HepG2 (cell line): ENCODE measurements around the gene SRGAP3. TPM values are rescaled to one million over a fixed set of nuclear protein-coding genes. Genes with fewer than 3 reads are reported as not detected.

Experiments
- ATAC-seq: fragments of 200-7000 bp; cut with Tn5 transposase; 3 replicates; pipeline ENCODE4 v1.9.1; 2020; ENCODE audit warnings: mild to moderate bottlenecking, moderate library complexity
- BruUV-seq: library from RNA; stranded (reverse); fragments of 400-500 nt; replicated peaks from 2 replicates; lab custom pipeline; 2021; lab: Mats Ljungman, UMichigan
- CTCF ChIA-PET: fragments of 300-600 bp; formaldehyde crosslinking; extraction: SDS; loops from one replicate; lab custom pipeline; 2021; ENCODE audit warnings: low total read pairs, inconsistent platforms, low intra/inter-chr PET ratio; lab: Yijun Ruan, JAX
- POLR2A ChIA-PET: fragments of 350-600 bp; sonication (Branson Sonifier 250); formaldehyde crosslinking; loops from one replicate; lab custom pipeline; 2020; ENCODE audit warnings: antibody characterized with exemption, inconsistent platforms; lab: Yijun Ruan, JAX
- DNase-seq: peaks from one replicate; pipeline ENCODE4 v3.0.0-alpha.2; 2015; ENCODE audit warnings: low spot score
- FAIRE-seq: peaks from 3 replicates; lab custom pipeline; 2011; peaks lifted over from hg19 to GRCh38; lab: Jason Lieb, UNC
- H2AFZ ChIP-seq: one replicate; pipeline ENCODE4 v1.6.1; 2011; ENCODE audit warnings: low read length, inconsistent platforms
- H3K27ac ChIP-seq: fragments of 300-600 bp; 3 replicates; pipeline ENCODE4 v1.8.0; 2011; ENCODE audit warnings: mixed run types, mild to moderate bottlenecking, mixed read lengths, low read length, inconsistent platforms; ENCODE audit not compliant: insufficient read depth; ENCODE audit errors: extremely low read length
- H3K27me3 ChIP-seq, 2 experiments: fragments of 200-600 bp in 1 of 2; 2 replicates in 1 of 2; 3 replicates in 1 of 2; pipeline versions ENCODE4 v1.6.0 to v1.8.0; 2011; ENCODE audit warnings: low read length in 2 of 2, mild to moderate bottlenecking in 2 of 2, moderate library complexity in 2 of 2, inconsistent platforms in 1 of 2; ENCODE audit not compliant: insufficient read depth in 2 of 2, control insufficient read depth in 1 of 2
- H3K36me3 ChIP-seq, 2 experiments: fragments of 200-600 bp in 1 of 2; replicated peaks in 1 of 2; 2 replicates in 1 of 2; 3 replicates in 1 of 2; pipeline versions ENCODE4 v1.5.1 to v1.8.0; 2011; ENCODE audit warnings: low read length in 2 of 2, inconsistent platforms in 1 of 2; ENCODE audit not compliant: insufficient read depth in 2 of 2, control insufficient read depth in 1 of 2
- H3K4me1 ChIP-seq: 2 replicates; pipeline ENCODE4 v1.5.1; 2012; ENCODE audit warnings: low read length, inconsistent platforms; ENCODE audit not compliant: insufficient read depth
- H3K4me2 ChIP-seq: 2 replicates; pipeline ENCODE4 v1.6.0; 2011; ENCODE audit warnings: low read depth, low read length, inconsistent platforms
- H3K4me3 ChIP-seq, 3 experiments: fragments of 200-600 bp in 1 of 3; sonication (generic), shearing (Covaris generic) in 1 of 3; replicated peaks in 1 of 3; 2 replicates each; pipeline ENCODE4 v1.5.1; 2011 to 2016; ENCODE audit warnings: low read length in 3 of 3, inconsistent platforms in 2 of 3, low read depth in 2 of 3, mild to moderate bottlenecking in 2 of 3, control low read depth in 1 of 3, mixed read lengths in 1 of 3; ENCODE audit not compliant: insufficient read depth in 1 of 3
- H3K79me2 ChIP-seq: one replicate; pipeline ENCODE4 v1.6.1; 2011; ENCODE audit warnings: low read length, inconsistent platforms; ENCODE audit not compliant: insufficient read depth
- H3K9ac ChIP-seq: 2 replicates; pipeline ENCODE4 v1.6.0; 2011; ENCODE audit warnings: mild to moderate bottlenecking, low read depth, low read length, inconsistent platforms; ENCODE audit not compliant: insufficient read depth
- H3K9me3 ChIP-seq: 2 replicates; pipeline ENCODE4 v1.5.1; 2012; ENCODE audit warnings: mild to moderate bottlenecking, low read length
- H4K20me1 ChIP-seq: 2 replicates; pipeline ENCODE4 v1.6.0; 2011; ENCODE audit warnings: inconsistent platforms, mild to moderate bottlenecking, low read length, moderate library complexity; ENCODE audit not compliant: insufficient read depth
- ARID2 ChIP-seq: sonication (generic); formaldehyde crosslinking; IDR thresholded peaks from 2 replicates; pipeline ENCODE4 v1.8.1; 2022; ENCODE audit warnings: mild to moderate bottlenecking, missing genetic modification reagents, borderline replicate concordance
- EED ChIP-seq: sonication (generic); formaldehyde crosslinking; IDR thresholded peaks from 2 replicates; pipeline ENCODE4 v1.5.0; 2020; ENCODE audit warnings: mild to moderate bottlenecking, missing genetic modification reagents
- EHMT2 ChIP-seq: fragments of 200-600 bp; sonication (generic); IDR thresholded peaks from 2 replicates; pipeline ENCODE4 v1.7.0; 2017; ENCODE audit warnings: antibody characterized with exemption, low read depth, low read length, borderline replicate concordance
- GABPB1 ChIP-seq: IDR thresholded peaks from 2 replicates; pipeline ENCODE4 v1.6.1; 2016; ENCODE audit warnings: mild to moderate bottlenecking, missing genetic modification reagents, moderate library complexity, missing compliant biosample characterization
- GFI1 ChIP-seq: sonication (generic); formaldehyde crosslinking; IDR thresholded peaks from 2 replicates; pipeline ENCODE4 v1.5.0; 2020; ENCODE audit warnings: missing genetic modification reagents, mild to moderate bottlenecking, borderline replicate concordance
- GLI4 ChIP-seq: sonication (generic); formaldehyde crosslinking; IDR thresholded peaks from 2 replicates; pipeline ENCODE4 v1.5.1; 2020; ENCODE audit warnings: missing genetic modification reagents, mild to moderate bottlenecking, moderate library complexity, borderline replicate concordance
- HDAC1 ChIP-seq: sonication (generic); formaldehyde crosslinking; IDR thresholded peaks from 2 replicates; pipeline ENCODE4 v1.5.1; 2020; ENCODE audit warnings: mild to moderate bottlenecking, missing genetic modification reagents
- KMT2B ChIP-seq: IDR thresholded peaks from 2 replicates; pipeline ENCODE4 v1.6.1; 2016; ENCODE audit warnings: missing genetic modification reagents, missing compliant biosample characterization
- MEF2D ChIP-seq: sonication (generic); formaldehyde crosslinking; IDR thresholded peaks from 2 replicates; pipeline ENCODE4 v1.5.1; 2020; ENCODE audit warnings: mild to moderate bottlenecking, missing genetic modification reagents
- MYC ChIP-seq: sonication (generic); formaldehyde crosslinking; IDR thresholded peaks from 2 replicates; pipeline ENCODE4 v1.9.0; 2021; ENCODE audit warnings: missing genetic modification reagents, borderline replicate concordance
- NR0B2 ChIP-seq: sonication (generic); formaldehyde crosslinking; IDR thresholded peaks from 2 replicates; pipeline ENCODE4 v1.4.0; 2020; ENCODE audit warnings: mild to moderate bottlenecking, missing genetic modification reagents
- RELA ChIP-seq: sonication (generic); formaldehyde crosslinking; IDR thresholded peaks from 2 replicates; pipeline ENCODE4 v1.4.0; 2020; ENCODE audit warnings: missing genetic modification reagents
- SCMH1 ChIP-seq: sonication (generic); formaldehyde crosslinking; IDR thresholded peaks from 2 replicates; pipeline ENCODE4 v1.9.0; 2021; ENCODE audit warnings: missing genetic modification reagents, mild to moderate bottlenecking, borderline replicate concordance
- SMAD1 ChIP-seq: sonication (generic); formaldehyde crosslinking; IDR thresholded peaks from 2 replicates; pipeline ENCODE4 v1.4.0; 2020; ENCODE audit warnings: missing genetic modification reagents, low read depth, mild to moderate bottlenecking, borderline replicate concordance
- ZBTB25 ChIP-seq: IDR thresholded peaks from 2 replicates; pipeline ENCODE4 v1.6.1; 2018; ENCODE audit warnings: missing genetic modification reagents
- ZBTB8A ChIP-seq: sonication (generic); formaldehyde crosslinking; IDR thresholded peaks from 2 replicates; pipeline ENCODE4 v1.4.0; 2020; ENCODE audit warnings: mild to moderate bottlenecking, low read depth, missing genetic modification reagents, borderline replicate concordance
- WGBS: methylation state at CpG from one replicate; pipeline ENCODE4 v1.1.6; 2017; ENCODE audit warnings: low lambda C conversion rate; 5-methylcytosine and 5-hydroxymethylcytosine counted together
- in situ Hi-C: cut with HindIII; loops from 2 replicates; pipeline ENCODE4 v1.10.0; 2017; ENCODE audit warnings: low pct_unique_long_range_greater_than_20kb; ENCODE audit not compliant: extremely low pct_ligation_motif_present
- intact Hi-C: fragments of 100-400 bp; cut with micrococcal nuclease; formaldehyde crosslinking; loops from one replicate; pipeline ENCODE4 v1.10.0; 2022; ENCODE audit not compliant: unreplicated experiment
- polyA plus RNA-seq, 8 experiments: library from polyadenylated mRNA; depleted of rRNA in 3 of 8; stranded (reverse) in 7 of 8; unstranded in 1 of 8; fragments of >200 nt; fragmentation: Illumina TruSeq in 4 of 8; extraction: Trizol in 4 of 8; gene quantifications; 2 replicates each; pipeline versions ENCODE4 v1.2.1 to v1.2.3, GENCODE V29; 2011 to 2016; ENCODE audit warnings: low read depth in 4 of 8, missing spikeins in 1 of 8, mixed read lengths in 1 of 8; ENCODE audit not compliant: insufficient read depth in 1 of 8
- total RNA-seq, 5 experiments: library from RNA; depleted of rRNA; stranded (reverse); fragments of >200 nt; fragmentation: Illumina TruSeq; extraction: Trizol; gene quantifications; 2 replicates each; pipeline ENCODE4 v1.2.3, GENCODE V29; 2016; ENCODE audit warnings: low read depth in 1 of 5
- TF ChIP-seq, protein P1 (sequence below): sonication (generic); formaldehyde crosslinking; IDR thresholded peaks from 2 replicates; pipeline ENCODE4 v1.9.0; 2021; ENCODE audit warnings: missing genetic modification reagents, mild to moderate bottlenecking, borderline replicate concordance
- TF ChIP-seq, protein P2 (sequence below): sonication (generic); formaldehyde crosslinking; IDR thresholded peaks from 2 replicates; pipeline ENCODE4 v1.4.0; 2020; ENCODE audit warnings: missing genetic modification reagents

Gene SRGAP3
- total and polyA plus RNA-seq, 2 of the 13 experiments (the other 11 are each of a cell fraction or from before 2014, with no cell fraction given), result 1.2 to 1.4 TPM

DNA sequence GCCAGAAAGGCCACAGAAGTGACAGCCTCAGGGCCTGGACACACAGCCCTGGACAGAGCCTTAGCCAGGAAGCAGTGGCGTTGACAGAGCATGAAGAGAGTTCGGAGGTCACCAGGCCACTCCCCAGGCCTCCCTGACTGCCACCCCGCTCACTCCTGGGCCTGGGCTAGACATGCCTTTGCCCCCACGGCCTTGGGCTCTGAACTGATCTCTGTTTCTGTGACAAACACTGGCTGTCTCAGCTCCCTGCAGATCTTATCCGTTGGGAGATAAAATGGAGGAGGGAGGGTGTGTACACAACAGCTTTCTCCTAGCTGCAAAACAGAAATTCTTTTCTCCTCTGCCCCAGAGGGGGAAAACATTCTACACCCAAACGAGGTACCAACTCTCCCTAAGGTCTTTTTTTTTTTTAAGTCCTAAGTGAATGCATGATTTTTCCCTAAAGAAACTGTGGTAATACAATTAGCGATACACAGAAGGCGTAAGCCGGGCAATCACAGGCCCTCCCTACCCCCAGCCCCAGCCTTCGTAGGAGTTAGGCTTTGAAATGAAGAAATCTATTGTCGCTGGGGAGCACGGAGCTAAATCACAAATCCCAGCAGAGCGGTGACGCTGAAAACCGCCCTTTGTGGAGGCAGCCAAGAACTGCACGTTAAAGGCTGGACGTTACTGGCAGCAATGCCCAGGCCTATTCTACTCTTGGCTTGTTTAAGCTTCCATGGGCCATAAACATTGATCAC is 45.0 kb downstream of the SRGAP3 start:
- Histone ChIP-seq H3K9me3 (no peaks in the 10 kb centered on the region), H4K20me1 (no peaks in the 10 kb centered on the region), H3K79me2 (no peaks in the 10 kb centered on the region), H3K4me3 (no peak overlapping the region; a peak in 1 of 6 replicates), H2AFZ (no peak overlapping the region), H3K36me3 (no peaks in the 10 kb centered on the region), H3K27me3 (0 out of 5 replicates have a peak, but pooled peaks cover 0 to 1% of the 10 kb centered on the region in 2 experiments), H3K27ac (peak overlapping the region; percentile 53), H3K4me1 (peaks cover 21% of the 10 kb centered on the region), H3K4me2 (peak overlapping the region; percentile 52), H3K9ac (no peak overlapping the region)
- CTCF ChIA-PET, result no interaction called here
- no TSS peak for BruUV-seq
- DNase-seq, result peak; percentile 67
- peak; percentile 99 for ATAC-seq
- POLR2A ChIA-PET, result no interaction called here
- 53% methylated on average over 15 of the region's 17 CpGs for WGBS
- peak; percentile 91 for FAIRE-seq
- in situ Hi-C loops, result no loop called here
- intact Hi-C loops, result no loop called here
- TF ChIP-seq GLI4 (CRISPR knock-in tag) (no peak), GABPB1 (CRISPR knock-in tag) (peak; percentile 57), SMAD1 (CRISPR knock-in tag) (no peak), ZBTB25 (CRISPR knock-in tag) (no peak), NR0B2 (CRISPR knock-in tag) (no peak), SCMH1 (CRISPR knock-in tag) (no peak), EED (CRISPR knock-in tag) (no peak), ZBTB8A (CRISPR knock-in tag) (no peak), EHMT2 (0 out of 2 replicates have a peak, but pooled peaks have one; percentile 32), RELA (CRISPR knock-in tag) (no peak), KMT2B (no peak), MYC (CRISPR knock-in tag) (peak; percentile 58; the same call in 1 of the 2 replicates), ARID2 (no peak), HDAC1 (CRISPR knock-in tag) (peak; percentile 72), MEF2D (CRISPR knock-in tag) (peak; percentile 53; the same call in 1 of the 2 replicates), GFI1 (CRISPR knock-in tag) (no peak)
- TF ChIP-seq, protein P1, sequence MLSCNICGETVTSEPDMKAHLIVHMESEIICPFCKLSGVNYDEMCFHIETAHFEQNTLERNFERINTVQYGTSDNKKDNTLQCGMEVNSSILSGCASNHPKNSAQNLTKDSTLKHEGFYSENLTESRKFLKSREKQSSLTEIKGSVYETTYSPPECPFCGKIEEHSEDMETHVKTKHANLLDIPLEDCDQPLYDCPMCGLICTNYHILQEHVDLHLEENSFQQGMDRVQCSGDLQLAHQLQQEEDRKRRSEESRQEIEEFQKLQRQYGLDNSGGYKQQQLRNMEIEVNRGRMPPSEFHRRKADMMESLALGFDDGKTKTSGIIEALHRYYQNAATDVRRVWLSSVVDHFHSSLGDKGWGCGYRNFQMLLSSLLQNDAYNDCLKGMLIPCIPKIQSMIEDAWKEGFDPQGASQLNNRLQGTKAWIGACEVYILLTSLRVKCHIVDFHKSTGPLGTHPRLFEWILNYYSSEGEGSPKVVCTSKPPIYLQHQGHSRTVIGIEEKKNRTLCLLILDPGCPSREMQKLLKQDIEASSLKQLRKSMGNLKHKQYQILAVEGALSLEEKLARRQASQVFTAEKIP (CRISPR knock-in tag), result no peak
- TF ChIP-seq, protein P2, sequence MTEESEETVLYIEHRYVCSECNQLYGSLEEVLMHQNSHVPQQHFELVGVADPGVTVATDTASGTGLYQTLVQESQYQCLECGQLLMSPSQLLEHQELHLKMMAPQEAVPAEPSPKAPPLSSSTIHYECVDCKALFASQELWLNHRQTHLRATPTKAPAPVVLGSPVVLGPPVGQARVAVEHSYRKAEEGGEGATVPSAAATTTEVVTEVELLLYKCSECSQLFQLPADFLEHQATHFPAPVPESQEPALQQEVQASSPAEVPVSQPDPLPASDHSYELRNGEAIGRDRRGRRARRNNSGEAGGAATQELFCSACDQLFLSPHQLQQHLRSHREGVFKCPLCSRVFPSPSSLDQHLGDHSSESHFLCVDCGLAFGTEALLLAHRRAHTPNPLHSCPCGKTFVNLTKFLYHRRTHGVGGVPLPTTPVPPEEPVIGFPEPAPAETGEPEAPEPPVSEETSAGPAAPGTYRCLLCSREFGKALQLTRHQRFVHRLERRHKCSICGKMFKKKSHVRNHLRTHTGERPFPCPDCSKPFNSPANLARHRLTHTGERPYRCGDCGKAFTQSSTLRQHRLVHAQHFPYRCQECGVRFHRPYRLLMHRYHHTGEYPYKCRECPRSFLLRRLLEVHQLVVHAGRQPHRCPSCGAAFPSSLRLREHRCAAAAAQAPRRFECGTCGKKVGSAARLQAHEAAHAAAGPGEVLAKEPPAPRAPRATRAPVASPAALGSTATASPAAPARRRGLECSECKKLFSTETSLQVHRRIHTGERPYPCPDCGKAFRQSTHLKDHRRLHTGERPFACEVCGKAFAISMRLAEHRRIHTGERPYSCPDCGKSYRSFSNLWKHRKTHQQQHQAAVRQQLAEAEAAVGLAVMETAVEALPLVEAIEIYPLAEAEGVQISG, result peak; percentile 82
